Activated naive CD4-positive, alpha-beta T cell treated with anti-CD3 and anti-CD28 coated beads, Interleukin-2, amount 50 U/mL, for 72 hours (primary cell): ENCODE measurements around the gene PTPRG. TPM values are rescaled to one million over a fixed set of nuclear protein-coding genes. Genes with fewer than 3 reads are reported as not detected.

ENCODE experiments used
- ATAC-seq, 2 donors: fragments of 150-1000 bp; cut with Tn5 transposase; 2 replicates each; pipeline ENCODE4 v1.10.0; 2021; ENCODE audit warnings: mild to moderate bottlenecking in 2 of 2, moderate library complexity in 2 of 2
- DNase-seq, 2 donors: peaks; one replicate each; pipeline ENCODE4 v3.0.0; 2021 to 2022; ENCODE audit warnings: low spot score in 2 of 2
- H3K27ac Mint-ChIP-seq, 2 donors: one replicate each; pipeline ENCODE4 v1.8.0; 2022; ENCODE audit warnings: mild to moderate bottlenecking in 2 of 2, mixed read lengths in 2 of 2
- H3K36me3 Mint-ChIP-seq, 2 donors: one replicate each; pipeline ENCODE4 v1.8.0; 2022; ENCODE audit warnings: mixed read lengths in 2 of 2
- H3K9me3 Mint-ChIP-seq, 2 donors: one replicate each; pipeline ENCODE4 v1.8.0; 2022; ENCODE audit warnings: mixed read lengths in 2 of 2
- total RNA-seq, 2 donors: library from RNA; stranded (reverse); gene quantifications; one replicate each; pipeline ENCODE4 v1.2.3, GENCODE V29; 2022

Gene PTPRG
- total RNA-seq, 2 donors from 2014 or later: 0.11 to 0.45 TPM

DNA sequence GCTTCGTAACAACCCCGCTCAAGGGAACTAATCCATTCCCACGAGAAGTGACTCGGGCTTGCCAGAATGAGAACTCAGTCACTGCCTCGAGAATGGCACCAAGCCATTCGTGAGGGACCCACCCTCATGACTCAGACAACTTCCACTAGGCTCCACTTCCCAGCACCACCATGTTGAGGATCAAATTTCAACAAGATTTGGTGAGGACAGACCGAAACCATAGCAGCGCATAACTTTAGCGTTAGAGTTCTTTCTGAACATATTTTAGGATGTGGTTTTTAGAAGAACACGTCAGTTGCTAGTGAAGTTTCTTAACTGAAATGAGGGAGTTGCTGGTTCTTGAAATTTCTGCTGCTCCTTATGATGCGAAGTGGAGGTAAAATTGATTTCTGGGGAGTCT is 13.5 kb downstream of the PTPRG start:
- ATAC-seq: no peak
- H3K36me3 Mint-ChIP-seq: no peaks in the 10 kb centered on the region
- no peak for DNase-seq
- no peaks in the 10 kb centered on the region for H3K9me3 Mint-ChIP-seq
- no peak overlapping the region for H3K27ac Mint-ChIP-seq

DNA sequence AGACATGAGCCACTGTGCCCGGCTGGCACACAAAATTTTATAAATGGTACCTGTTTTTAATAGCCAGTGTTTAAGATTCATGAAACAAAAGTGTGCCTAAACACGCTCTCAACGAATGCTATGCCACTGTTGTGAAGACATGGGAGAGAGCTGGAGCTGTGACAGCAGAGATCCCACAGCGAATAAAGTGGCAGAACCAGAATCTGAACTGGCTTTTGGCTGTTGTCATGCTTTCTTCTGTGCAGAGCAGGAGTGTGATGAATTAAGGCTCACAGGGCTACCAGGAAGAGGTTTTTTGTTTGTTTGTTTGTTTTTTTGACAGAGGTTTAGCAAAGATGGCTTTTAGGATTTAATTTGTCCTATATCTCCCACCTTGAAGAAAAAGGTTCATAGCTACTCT is 14.5 kb downstream of the PTPRG start:
- DNase-seq (no peak), ATAC-seq (no peak)
- H3K9me3 Mint-ChIP-seq: no peaks in the 10 kb centered on the region
- H3K36me3 Mint-ChIP-seq: no peaks in the 10 kb centered on the region
- H3K27ac Mint-ChIP-seq: no peak overlapping the region

DNA sequence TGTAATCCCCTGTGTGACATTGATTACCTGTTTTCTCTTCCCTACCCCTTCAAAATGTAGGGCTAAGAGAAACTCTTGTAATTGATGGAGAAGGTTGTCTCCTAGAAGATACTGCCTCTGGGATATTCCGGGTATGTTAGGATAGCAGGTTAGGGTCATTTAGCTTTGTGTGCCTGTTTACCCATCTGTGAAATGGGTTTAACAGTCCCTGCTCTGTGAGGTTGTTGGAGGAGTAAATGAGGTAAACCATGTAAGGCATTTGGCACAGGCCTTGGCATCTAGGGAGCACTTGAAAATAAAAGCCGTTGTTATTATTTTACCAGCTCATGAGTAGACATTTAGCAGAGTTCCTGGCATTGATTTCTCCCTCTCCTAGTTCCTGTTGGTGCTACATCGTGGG is 16.4 kb downstream of the PTPRG start:
- no peaks in the 10 kb centered on the region for H3K9me3 Mint-ChIP-seq
- H3K27ac Mint-ChIP-seq: no peak overlapping the region
- DNase-seq (no peak), ATAC-seq (no peak)
- no peaks in the 10 kb centered on the region for H3K36me3 Mint-ChIP-seq

- ATAC-seq (no peak), DNase-seq (no peak)
- H3K36me3 Mint-ChIP-seq: no peaks in the 10 kb centered on the region
- no peak overlapping the region for H3K27ac Mint-ChIP-seq
- no peaks in the 10 kb centered on the region for H3K9me3 Mint-ChIP-seq
Observed at GRCh38 chr3:61578667-61579367, 17.4 kb downstream of the PTPRG start.

GRCh38 chr3:61579685-61580084 is 18.3 kb downstream of the PTPRG start:
- Mint-ChIP-seq H3K27ac (no peak overlapping the region), H3K9me3 (no peaks in the 10 kb centered on the region), H3K36me3 (no peaks in the 10 kb centered on the region)
- ATAC-seq (no peak), DNase-seq (no peak)

GRCh38 chr3:61580982-61581643 is 19.7 kb downstream of the PTPRG start:
- H3K36me3 Mint-ChIP-seq: no peaks in the 10 kb centered on the region
- H3K9me3 Mint-ChIP-seq: no peaks in the 10 kb centered on the region
- DNase-seq (no peak), ATAC-seq (no peak)
- no peak overlapping the region for H3K27ac Mint-ChIP-seq

- Mint-ChIP-seq H3K36me3 (no peaks in the 10 kb centered on the region), H3K9me3 (no peaks in the 10 kb centered on the region), H3K27ac (no peak overlapping the region)
- ATAC-seq (no peak), DNase-seq (no peak)
Observed at GRCh38 chr3:61582287-61582686, 20.9 kb downstream of the PTPRG start.

DNA sequence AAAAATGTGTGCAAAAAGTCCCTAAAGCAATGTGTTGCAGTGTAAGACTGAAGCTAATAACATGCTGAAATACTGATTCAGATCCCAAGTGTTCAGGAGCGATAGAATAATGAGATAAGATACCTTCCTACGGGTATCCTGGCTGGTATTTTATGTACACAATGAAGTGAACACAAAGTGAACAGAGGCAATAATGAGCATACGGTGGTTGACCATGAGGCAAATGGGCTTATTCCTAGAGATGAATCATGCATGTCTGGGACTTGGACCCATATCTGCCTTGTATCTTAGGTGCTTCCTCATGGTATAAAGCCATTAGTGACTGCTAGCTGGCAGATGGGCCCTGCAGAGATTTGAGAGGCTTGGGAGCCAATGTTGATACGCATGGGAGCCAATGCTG is 21.5 kb downstream of the PTPRG start:
- no peak overlapping the region for H3K27ac Mint-ChIP-seq
- ATAC-seq: no peak
- H3K9me3 Mint-ChIP-seq: no peaks in the 10 kb centered on the region
- H3K36me3 Mint-ChIP-seq: no peaks in the 10 kb centered on the region
- no peak for DNase-seq

DNA sequence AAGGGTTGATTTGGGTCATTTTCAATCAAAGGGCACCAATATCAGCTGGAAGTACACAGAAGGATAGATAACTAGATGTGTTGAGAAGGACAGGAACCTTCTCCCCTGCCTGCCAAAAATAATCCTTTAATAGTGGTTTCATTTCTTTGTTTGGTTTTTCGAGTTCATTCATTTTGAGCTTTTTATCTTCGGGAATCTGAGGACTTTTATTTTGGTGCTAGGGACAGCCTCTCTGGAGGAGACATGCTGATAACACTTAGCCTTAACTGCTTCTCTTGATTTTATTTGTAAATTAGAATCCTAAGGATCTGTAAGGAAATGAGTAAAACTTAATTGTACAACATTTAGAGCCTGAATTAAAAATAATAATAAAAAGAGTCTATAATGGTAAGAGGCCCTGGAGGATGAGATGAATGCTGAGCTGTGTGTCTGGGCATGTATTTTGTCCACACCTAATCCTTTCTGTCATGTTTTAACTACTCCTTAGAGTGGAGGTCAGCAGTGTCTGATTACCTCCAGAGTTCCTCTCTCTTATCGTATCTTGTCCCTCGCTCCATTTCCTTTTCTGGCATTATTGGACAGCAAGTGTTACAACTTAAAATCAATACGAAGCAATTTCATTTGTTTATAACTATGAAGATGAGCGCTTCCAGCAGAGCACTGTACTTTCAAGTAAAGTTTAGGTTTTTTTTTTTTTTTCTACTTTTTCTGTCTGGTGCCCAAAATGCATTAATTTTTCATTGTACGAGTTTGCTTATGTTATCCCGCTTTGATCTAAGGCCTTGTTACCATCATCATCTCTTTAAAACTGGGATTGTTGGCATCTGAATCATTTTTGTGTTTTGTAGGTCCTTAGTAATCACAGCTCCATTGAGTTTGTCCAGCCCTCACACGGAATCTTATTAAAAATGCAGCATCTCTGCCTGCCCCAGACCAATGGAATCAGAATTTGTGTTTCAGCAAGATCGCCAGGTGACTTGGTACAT is 22.8 kb downstream of the PTPRG start:
- DNase-seq (no peak), ATAC-seq (no peak)
- H3K27ac Mint-ChIP-seq: no peak overlapping the region
- H3K36me3 Mint-ChIP-seq: no peaks in the 10 kb centered on the region
- no peaks in the 10 kb centered on the region for H3K9me3 Mint-ChIP-seq

DNA sequence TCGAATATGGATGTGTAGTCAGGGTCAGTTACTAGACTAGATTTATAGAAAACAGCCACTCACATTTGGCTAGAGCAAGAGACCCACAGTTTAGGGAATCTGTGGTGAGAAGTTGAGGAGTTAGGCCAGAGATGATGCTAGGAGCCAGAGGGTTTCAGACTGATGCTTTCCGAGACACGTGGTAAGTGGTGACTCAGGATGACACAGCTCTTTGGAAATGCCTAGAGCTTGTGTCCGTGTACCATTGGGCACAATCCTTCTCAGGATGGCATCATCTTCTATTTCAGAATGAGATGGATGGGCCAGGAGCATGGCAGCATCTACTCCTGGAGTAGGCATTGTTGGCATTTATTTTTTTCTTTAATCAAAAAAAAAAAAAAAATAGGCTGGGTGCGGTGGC is 28.5 kb downstream of the PTPRG start:
- Mint-ChIP-seq H3K36me3 (no peaks in the 10 kb centered on the region), H3K27ac (no peak overlapping the region), H3K9me3 (no peaks in the 10 kb centered on the region)
- no peak for DNase-seq
- no peak for ATAC-seq

DNA sequence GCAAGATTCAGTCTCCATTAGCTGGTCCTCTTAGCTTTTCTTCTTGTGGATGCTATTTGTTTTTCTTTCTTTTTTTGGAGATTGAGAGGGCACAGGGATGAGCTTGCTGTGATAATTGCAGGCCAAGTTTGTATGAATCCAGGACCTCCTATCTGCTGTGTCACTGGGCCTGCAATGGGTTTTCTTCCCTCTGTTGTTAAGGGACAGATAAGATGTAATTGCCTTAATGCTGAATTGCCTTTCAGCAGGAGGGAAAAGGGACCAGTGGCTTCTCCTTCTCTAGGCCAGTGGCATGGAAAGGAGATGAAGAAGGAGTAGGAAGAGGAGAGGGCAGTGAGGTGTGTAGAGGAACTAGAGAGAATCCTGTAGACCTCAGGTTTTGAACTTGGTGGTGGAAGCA is 29.9 kb downstream of the PTPRG start:
- Mint-ChIP-seq H3K36me3 (no peaks in the 10 kb centered on the region), H3K27ac (no peak overlapping the region), H3K9me3 (no peaks in the 10 kb centered on the region)
- ATAC-seq (no peak), DNase-seq (no peak)

DNA sequence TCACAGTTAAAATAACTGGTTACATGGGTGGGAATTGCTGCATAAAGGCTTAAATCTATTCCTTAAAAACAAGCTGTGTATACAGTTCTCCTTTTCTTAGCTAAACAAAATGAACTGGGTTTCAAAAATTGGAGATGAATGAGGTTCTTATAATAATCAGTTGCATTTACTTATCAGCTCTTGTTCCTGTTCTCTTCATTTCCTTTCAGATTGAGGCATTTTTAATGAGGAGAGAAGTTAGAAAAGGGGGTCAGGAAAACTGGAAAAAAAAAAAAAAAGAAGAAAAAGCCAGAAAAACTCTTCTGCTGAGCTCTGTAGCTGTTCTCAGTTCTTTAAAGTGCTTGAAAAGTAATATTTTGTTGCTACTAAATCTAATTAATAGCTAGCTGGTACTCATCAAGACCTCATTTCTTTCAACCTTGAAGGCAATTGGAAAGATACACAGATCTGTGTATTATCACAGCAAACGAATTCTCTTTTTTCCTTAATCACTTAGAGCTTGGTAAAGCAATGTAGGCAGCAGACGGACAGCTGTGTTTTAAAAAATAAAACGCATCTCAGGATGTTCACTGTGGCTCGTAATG is 32.2 kb downstream of the PTPRG start:
- Mint-ChIP-seq H3K9me3 (no peaks in the 10 kb centered on the region), H3K36me3 (no peaks in the 10 kb centered on the region), H3K27ac (no peak overlapping the region)
- no peak for ATAC-seq
- DNase-seq: no peak

- Mint-ChIP-seq H3K9me3 (no peaks in the 10 kb centered on the region), H3K27ac (no peak overlapping the region), H3K36me3 (no peaks in the 10 kb centered on the region)
- ATAC-seq (no peak), DNase-seq (no peak)
Observed at GRCh38 chr3:61594144-61594963, 33.0 kb downstream of the PTPRG start.

- H3K36me3 Mint-ChIP-seq: no peaks in the 10 kb centered on the region
- DNase-seq: no peak
- no peak for ATAC-seq
- H3K9me3 Mint-ChIP-seq: no peaks in the 10 kb centered on the region
- H3K27ac Mint-ChIP-seq: no peak overlapping the region
Observed at GRCh38 chr3:61594964-61595285, 33.6 kb downstream of the PTPRG start.

DNA sequence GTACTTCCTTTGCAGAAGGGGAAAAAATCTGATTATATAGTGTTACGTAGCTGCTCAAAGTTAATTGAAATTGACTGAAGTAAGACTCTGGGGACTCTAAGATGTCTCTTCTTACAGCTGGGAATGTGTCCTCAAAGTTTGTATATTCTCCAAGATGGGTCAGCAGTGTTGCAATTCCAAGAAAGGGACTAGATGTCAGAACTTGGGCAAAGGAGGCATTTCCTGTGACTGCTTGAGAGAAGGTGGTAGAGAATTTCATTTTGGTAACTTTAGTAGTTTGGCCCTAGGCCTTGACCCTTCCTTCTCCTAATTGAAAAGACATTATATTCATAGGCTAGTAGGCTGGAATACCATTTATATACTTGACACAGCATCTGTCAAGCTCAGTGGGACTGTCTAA is 33.9 kb downstream of the PTPRG start:
- Mint-ChIP-seq H3K36me3 (no peaks in the 10 kb centered on the region), H3K27ac (no peak overlapping the region), H3K9me3 (no peaks in the 10 kb centered on the region)
- DNase-seq (no peak), ATAC-seq (no peak)

DNA sequence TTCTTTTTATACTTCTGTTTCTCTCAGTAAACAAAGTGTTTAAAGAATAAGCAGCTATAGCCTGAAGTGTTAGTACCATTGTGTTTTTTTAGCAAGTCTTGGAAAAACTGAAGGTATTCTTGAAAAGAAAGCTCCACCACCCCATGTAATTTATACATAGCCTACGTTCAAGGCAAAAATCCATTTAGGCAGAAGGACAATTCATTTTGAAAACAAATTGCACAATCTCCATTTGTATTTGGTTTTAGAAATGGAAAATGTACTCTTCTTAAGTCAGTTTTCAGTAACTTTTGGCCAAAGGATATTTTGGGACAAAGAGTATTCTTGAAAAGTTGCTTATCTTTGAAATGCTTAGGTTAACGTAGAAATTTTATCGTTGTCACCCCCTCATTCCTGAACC is 34.5 kb downstream of the PTPRG start:
- no peaks in the 10 kb centered on the region for H3K9me3 Mint-ChIP-seq
- ATAC-seq: no peak
- no peaks in the 10 kb centered on the region for H3K36me3 Mint-ChIP-seq
- DNase-seq: no peak
- no peak overlapping the region for H3K27ac Mint-ChIP-seq
